BE2C (cell line): Measurements from ENCODE around the gene C19orf12.
A peak's percentile ranks its signal among the peaks of the same experiment; 100 is the strongest.

Source experiments
- DNase-seq: peaks from one replicate; pipeline ENCODE4 v3.0.0-alpha.2; 2020
- H3K27me3 ChIP-seq: fragments of 250-450 bp; sonication (Bioruptor Pico); 2 replicates; pipeline ENCODE4 v1.5.1; 2020; ENCODE audit warnings: mild to moderate bottlenecking
- H3K36me3 ChIP-seq: fragments of 250-450 bp; sonication (Bioruptor Pico); 2 replicates; pipeline ENCODE4 v1.5.1; 2020; ENCODE audit warnings: mild to moderate bottlenecking
- H3K4me1 ChIP-seq: fragments of 250-450 bp; sonication (Bioruptor Pico); 2 replicates; pipeline ENCODE4 v1.5.1; 2020
- H3K4me3 ChIP-seq: 2 replicates; pipeline ENCODE4 v1.5.1; 2011; ENCODE audit warnings: low read depth, low read length
- H3K9me3 ChIP-seq: fragments of 250-450 bp; sonication (Bioruptor Pico); 2 replicates; pipeline ENCODE4 v1.5.1; 2020
- CTCF ChIP-seq: IDR thresholded peaks from 2 replicates; pipeline ENCODE4 v1.5.1; 2012; ENCODE audit warnings: mild to moderate bottlenecking, low read depth, low read length

Gene C19orf12

GRCh38 chr19:29724102-29724641 lies 9.1 kb upstream of the C19orf12 start:
- H3K36me3 ChIP-seq: no peaks in the 10 kb centered on the region
- TF ChIP-seq CTCF: no peak
- H3K9me3 ChIP-seq: no peaks in the 10 kb centered on the region
- DNase-seq: no peak
- peaks cover 5% of the 10 kb centered on the region for H3K27me3 ChIP-seq
- no peaks in the 10 kb centered on the region for H3K4me1 ChIP-seq
- H3K4me3 ChIP-seq: no peak overlapping the region

- Histone ChIP-seq H3K36me3 (no peaks in the 10 kb centered on the region), H3K9me3 (no peaks in the 10 kb centered on the region)
- no peak for TF ChIP-seq CTCF
Measured at GRCh38 chr19:29717051-29717450, 2.0 kb upstream of the C19orf12 start.

GRCh38 chr19:29715701-29716581 lies 880 bp upstream of the C19orf12 start:
- Histone ChIP-seq H3K27me3 (no peaks in the 10 kb centered on the region), H3K9me3 (no peaks in the 10 kb centered on the region), H3K4me1 (peaks cover 3% of the 10 kb centered on the region; the same call in 1 of the 2 replicates), H3K4me3 (peak overlapping the region; percentile 95), H3K36me3 (no peaks in the 10 kb centered on the region)
- no peak for DNase-seq
- TF ChIP-seq CTCF: no peak

More at GRCh38 chr19:29717051-29717450, 2.0 kb upstream of the C19orf12 start:
- Histone ChIP-seq H3K27me3 (no peaks in the 10 kb centered on the region), H3K4me1 (peaks cover 3% of the 10 kb centered on the region; the same call in 1 of the 2 replicates), H3K4me3 (no peak overlapping the region)
- no peak for DNase-seq

- TF ChIP-seq CTCF: no peak
- Histone ChIP-seq H3K36me3 (no peaks in the 10 kb centered on the region), H3K4me3 (peak overlapping the region; percentile 95), H3K27me3 (no peaks in the 10 kb centered on the region), H3K4me1 (peaks cover 3% of the 10 kb centered on the region; the same call in 1 of the 2 replicates), H3K9me3 (no peaks in the 10 kb centered on the region)
- DNase-seq: no peak
Measured at GRCh38 chr19:29714371-29714952, 599 bp downstream of the C19orf12 start.

- DNase-seq: no peak
- no peak overlapping the region for H3K4me3 ChIP-seq
- H3K36me3 ChIP-seq: no peaks in the 10 kb centered on the region
- TF ChIP-seq CTCF: no peak
- H3K27me3 ChIP-seq: no peaks in the 10 kb centered on the region
- no peaks in the 10 kb centered on the region for H3K9me3 ChIP-seq
- H3K4me1 ChIP-seq: peaks cover 3% of the 10 kb centered on the region; the same call in 1 of the 2 replicates
Measured at GRCh38 chr19:29712744-29713516, 2.1 kb downstream of the C19orf12 start.
